BJ (cell line): ENCODE results near the gene RGL2. TPM values are rescaled to one million over a fixed set of nuclear protein-coding genes. Genes with fewer than 3 reads are reported as not detected.

Experiments
- CTCF ChIA-PET: fragments of 350-600 bp; formaldehyde crosslinking; extraction: SDS; loops from one replicate; lab custom pipeline; 2021; ENCODE audit warnings: antibody characterized with exemption, inconsistent platforms; lab: Yijun Ruan, JAX
- POLR2A ChIA-PET: fragments of 300-600 bp; sonication (Branson Sonifier 250); formaldehyde crosslinking; extraction: SDS; loops from one replicate; lab custom pipeline; 2021; ENCODE audit warnings: antibody characterized with exemption; lab: Charles Lee
- DNase-seq: peaks from one replicate; pipeline ENCODE4 v3.0.0-alpha.2; 2011; ENCODE audit warnings: low read depth
- H3K27me3 ChIP-seq: 2 replicates; pipeline ENCODE4 v1.6.0; 2011; ENCODE audit warnings: low read length; ENCODE audit not compliant: control insufficient read depth, insufficient read depth
- H3K36me3 ChIP-seq: 2 replicates; pipeline ENCODE4 v1.5.1; 2011; ENCODE audit warnings: low read length; ENCODE audit not compliant: control insufficient read depth, insufficient read depth
- H3K4me3 ChIP-seq: 2 replicates; pipeline ENCODE4 v1.5.1; 2011; ENCODE audit warnings: low read depth, mild to moderate bottlenecking, control low read depth, low read length
- CTCF ChIP-seq: IDR thresholded peaks from 2 replicates; pipeline ENCODE4 v1.5.1; 2011; ENCODE audit warnings: low read depth, mild to moderate bottlenecking, control low read depth, inconsistent platforms, low read length, moderate library complexity; ENCODE audit not compliant: insufficient read depth
- polyA plus RNA-seq: library from polyadenylated mRNA; depleted of rRNA; stranded (reverse); fragments of >200 nt; gene quantifications from 2 replicates; pipeline ENCODE4 v1.2.3, GENCODE V29; 2011

Gene RGL2
- polyA plus RNA-seq, 1 experiment, result 35.2 TPM

DNA sequence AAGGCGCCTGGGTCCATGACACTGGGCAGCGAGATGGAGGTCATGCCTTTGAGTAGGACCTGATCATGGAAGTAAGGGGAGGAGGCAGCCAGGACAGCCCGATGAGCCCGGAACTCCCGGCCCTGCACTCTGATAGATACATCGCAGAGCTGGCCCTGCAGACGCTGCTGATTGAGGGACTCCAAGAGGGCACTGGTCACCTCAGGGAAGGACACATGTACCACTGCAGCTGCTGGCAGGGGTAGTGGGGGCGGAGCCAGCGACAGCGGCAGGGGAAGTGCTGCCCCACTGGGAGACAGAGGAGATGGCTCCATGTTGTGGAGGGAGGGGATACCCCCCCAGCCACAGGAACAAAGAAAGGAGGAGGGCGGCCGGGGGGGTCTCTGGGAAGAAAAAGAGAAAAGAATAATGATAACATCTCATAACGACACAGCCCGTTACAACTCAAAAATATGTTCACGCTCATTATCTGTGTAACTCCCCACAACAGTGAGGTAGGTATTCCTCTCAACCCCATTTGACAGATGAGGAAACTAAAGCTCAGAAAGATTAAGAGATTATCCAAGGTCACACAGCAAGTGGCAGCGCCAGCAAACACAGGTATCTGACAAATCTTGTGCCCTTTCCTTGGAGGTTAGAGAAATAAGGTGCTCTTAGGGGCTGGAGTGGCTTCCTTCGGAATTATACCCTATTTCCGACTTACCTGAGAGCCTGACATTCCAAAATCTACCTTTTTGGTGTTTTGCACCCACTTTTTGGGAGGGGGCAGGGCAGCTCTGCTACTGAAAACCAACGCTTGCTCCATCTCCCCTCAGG, 18.1 kb upstream of the RGL2 start:
- Histone ChIP-seq H3K4me3 (peak overlapping the region; percentile 35), H3K36me3 (peaks cover 21% of the 10 kb centered on the region), H3K27me3 (no peaks in the 10 kb centered on the region)
- TF ChIP-seq CTCF, result no peak
- no peak for DNase-seq
- ChIA-PET CTCF (interaction anchor here (0.5 to 1.6 kb wide), 2 partner anchors 40 to 119 kb away, joined by 3 to 4 read pairs; partner anchors contain the start of gene B3GALT4), POLR2A (interaction anchor here (0.6 kb wide), 1 partner anchor 35 kb away, joined by 5 read pairs; no protein-coding TSS in a partner anchor)

GRCh38 chr6:33315793-33316602, 17.3 kb upstream of the RGL2 start:
- DNase-seq, result no peak
- Histone ChIP-seq H3K36me3 (peaks cover 20% of the 10 kb centered on the region), H3K27me3 (no peaks in the 10 kb centered on the region), H3K4me3 (no peak overlapping the region)
- no peak for TF ChIP-seq CTCF
- CTCF ChIA-PET, result interaction anchor here (0.6 kb wide), 1 partner anchor 29 kb away, joined by 3 read pairs; no protein-coding TSS in a partner anchor
- POLR2A ChIA-PET, result no interaction called here

- Histone ChIP-seq H3K27me3 (no peaks in the 10 kb centered on the region), H3K4me3 (peak overlapping the region; percentile 73), H3K36me3 (peaks cover 17% of the 10 kb centered on the region)
- CTCF ChIA-PET, result no interaction called here
- TF ChIP-seq CTCF, result no peak
- POLR2A ChIA-PET, result no interaction called here
- no peak for DNase-seq
These were observed 16.4 kb upstream of the RGL2 start for GRCh38 chr6:33314943-33315792.

- DNase-seq, result peak; percentile 61
These were observed 15.8 kb upstream of the RGL2 start for GRCh38 chr6:33314515-33314942.

More at GRCh38 chr6:33314515-33314942, 15.8 kb upstream of the RGL2 start:
- Histone ChIP-seq H3K27me3 (no peaks in the 10 kb centered on the region), H3K4me3 (peak overlapping the region; percentile 73), H3K36me3 (peaks cover 13% of the 10 kb centered on the region)
- TF ChIP-seq CTCF, result no peak
- POLR2A ChIA-PET, result no interaction called here
- CTCF ChIA-PET, result no interaction called here
